ENCODE measurements around the gene COQ6.

DNA sequence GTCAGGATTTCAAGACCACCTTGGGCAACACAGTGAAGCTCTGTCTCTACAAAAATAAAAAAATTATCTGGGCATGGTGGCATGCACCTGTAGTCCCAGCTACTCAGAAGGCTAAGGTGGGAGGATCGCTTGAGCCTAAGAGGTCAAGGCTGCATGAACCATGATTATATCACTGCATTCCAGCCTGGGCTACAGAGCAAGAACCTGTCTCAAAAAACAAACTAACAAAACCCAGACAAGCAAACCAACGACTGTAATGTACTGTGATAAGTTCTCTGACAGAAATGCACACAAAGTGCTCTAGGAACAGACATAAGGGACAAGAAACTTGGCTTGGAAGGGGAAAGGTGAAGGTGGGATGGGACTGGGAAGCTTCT, 46.6 kb downstream of the COQ6 start:
- TF ChIP-seq CTCF (IDR thresholded peaks at IDR 0.05; ENCODE audit: low read depth, low read length) (no peak), EZH2phosphoT487 (IDR thresholded peaks at IDR 0.05; ENCODE audit: low read depth) (no peak)
